KMS-11 (cell line): ENCODE results near the gene HCN2.

Experiments
- H2AFZ ChIP-seq: fragments of 200-600 bp; sonication (generic); 2 replicates; pipeline ENCODE4 v1.6.1; 2016; ENCODE audit warnings: antibody characterized with exemption, mixed run types, low read depth
- H3K27ac ChIP-seq: fragments of 200-600 bp; sonication (generic); 2 replicates; pipeline ENCODE4 v1.6.1; 2016; ENCODE audit warnings: mild to moderate bottlenecking, mixed run types
- H3K27me3 ChIP-seq: fragments of 200-600 bp; sonication (generic); 2 replicates; pipeline ENCODE4 v1.6.1; 2017; ENCODE audit warnings: mild to moderate bottlenecking, low read depth, mixed run types, moderate library complexity; ENCODE audit not compliant: insufficient read depth
- H3K36me3 ChIP-seq: fragments of 200-600 bp; sonication (generic); 2 replicates; pipeline ENCODE4 v1.6.1; 2017; ENCODE audit warnings: mild to moderate bottlenecking, mixed run types; ENCODE audit not compliant: insufficient read depth
- H3K4me1 ChIP-seq: fragments of 200-600 bp; sonication (generic); 2 replicates; pipeline ENCODE4 v1.6.1; 2016; ENCODE audit warnings: mild to moderate bottlenecking, low read depth, mixed run types; ENCODE audit not compliant: poor library complexity, severe bottlenecking
- H3K4me2 ChIP-seq: fragments of 200-600 bp; sonication (generic); 2 replicates; pipeline ENCODE4 v1.7.0; 2016; ENCODE audit warnings: mild to moderate bottlenecking, mixed run types
- H3K4me3 ChIP-seq: fragments of 200-600 bp; sonication (generic); IDR thresholded peaks from 2 replicates; pipeline ENCODE4 v1.6.1; 2017; ENCODE audit warnings: low read depth, low read length, mixed read lengths; ENCODE audit not compliant: insufficient read depth
- H3K79me2 ChIP-seq: fragments of 200-600 bp; sonication (generic); 2 replicates; pipeline ENCODE4 v1.6.1; 2016; ENCODE audit warnings: low read depth, mixed run types; ENCODE audit not compliant: insufficient read depth
- H3K9ac ChIP-seq: fragments of 200-600 bp; sonication (generic); 2 replicates; pipeline ENCODE4 v1.6.1; 2016; ENCODE audit warnings: mild to moderate bottlenecking, mixed run types
- H4K20me1 ChIP-seq: fragments of 200-600 bp; sonication (generic); 2 replicates; pipeline ENCODE4 v1.6.1; 2016; ENCODE audit warnings: mild to moderate bottlenecking, mixed run types; ENCODE audit not compliant: insufficient read depth
- TF ChIP-seq, protein P1 (sequence below): fragments of 200-600 bp; sonication (generic); conservative IDR thresholded peaks from 2 replicates; pipeline ENCODE4 v1.6.1; 2017; ENCODE audit warnings: low read depth, mild to moderate bottlenecking, antibody characterized with exemption, low read length, moderate library complexity, mixed read lengths

HCN2 gene

DNA sequence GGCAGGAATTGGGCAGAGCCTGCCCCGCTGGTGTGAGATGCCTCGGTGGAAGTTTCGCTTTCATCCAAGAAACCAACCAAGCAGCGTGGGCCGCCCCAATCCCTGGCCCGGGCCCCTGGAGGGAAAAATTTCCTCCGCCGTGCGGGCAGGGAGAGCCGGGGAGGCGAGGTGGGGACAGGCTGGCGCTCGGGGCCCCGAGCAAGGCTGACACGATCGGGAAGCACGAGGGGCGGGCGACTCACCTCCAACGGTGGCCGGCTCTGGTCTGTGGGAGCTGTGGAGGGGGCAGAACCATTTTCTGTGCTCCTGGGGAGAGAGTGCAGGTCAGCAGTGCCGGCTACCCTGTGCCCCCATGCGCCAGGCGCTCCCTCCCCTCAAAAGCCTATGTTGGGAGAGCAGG lies 62.3 kb downstream of the HCN2 start:
- Histone ChIP-seq H4K20me1 (peaks cover 24% of the 10 kb centered on the region; the same call in 1 of the 2 replicates), H2AFZ (no peak overlapping the region)

GRCh38 chr19:652467-653389 lies 63.0 kb downstream of the HCN2 start:
- Histone ChIP-seq H3K4me1 (no peaks in the 10 kb centered on the region), H3K4me3 (no peak overlapping the region), H4K20me1 (peaks cover 32% of the 10 kb centered on the region; the same call in 1 of the 2 replicates), H3K79me2 (peaks cover 63% of the 10 kb centered on the region), H3K27me3 (no peaks in the 10 kb centered on the region), H3K36me3 (no peaks in the 10 kb centered on the region), H3K27ac (no peak overlapping the region), H3K4me2 (no peak overlapping the region), H2AFZ (no peak overlapping the region), H3K9ac (no peak overlapping the region)
- TF ChIP-seq, protein P1, sequence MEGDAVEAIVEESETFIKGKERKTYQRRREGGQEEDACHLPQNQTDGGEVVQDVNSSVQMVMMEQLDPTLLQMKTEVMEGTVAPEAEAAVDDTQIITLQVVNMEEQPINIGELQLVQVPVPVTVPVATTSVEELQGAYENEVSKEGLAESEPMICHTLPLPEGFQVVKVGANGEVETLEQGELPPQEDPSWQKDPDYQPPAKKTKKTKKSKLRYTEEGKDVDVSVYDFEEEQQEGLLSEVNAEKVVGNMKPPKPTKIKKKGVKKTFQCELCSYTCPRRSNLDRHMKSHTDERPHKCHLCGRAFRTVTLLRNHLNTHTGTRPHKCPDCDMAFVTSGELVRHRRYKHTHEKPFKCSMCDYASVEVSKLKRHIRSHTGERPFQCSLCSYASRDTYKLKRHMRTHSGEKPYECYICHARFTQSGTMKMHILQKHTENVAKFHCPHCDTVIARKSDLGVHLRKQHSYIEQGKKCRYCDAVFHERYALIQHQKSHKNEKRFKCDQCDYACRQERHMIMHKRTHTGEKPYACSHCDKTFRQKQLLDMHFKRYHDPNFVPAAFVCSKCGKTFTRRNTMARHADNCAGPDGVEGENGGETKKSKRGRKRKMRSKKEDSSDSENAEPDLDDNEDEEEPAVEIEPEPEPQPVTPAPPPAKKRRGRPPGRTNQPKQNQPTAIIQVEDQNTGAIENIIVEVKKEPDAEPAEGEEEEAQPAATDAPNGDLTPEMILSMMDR = no peak

More for the DNA sequence above, 62.3 kb downstream of the HCN2 start:
- peaks cover 56% of the 10 kb centered on the region for H3K79me2 ChIP-seq
- H3K4me1 ChIP-seq = no peaks in the 10 kb centered on the region
- no peak overlapping the region for H3K9ac ChIP-seq
- no peak overlapping the region for H3K4me3 ChIP-seq
- no peaks in the 10 kb centered on the region for H3K27me3 ChIP-seq
- H3K27ac ChIP-seq = no peak overlapping the region
- TF ChIP-seq, protein P1 = no peak
- H3K36me3 ChIP-seq = no peaks in the 10 kb centered on the region; the same call in 1 of the 2 replicates
- no peak overlapping the region for H3K4me2 ChIP-seq

GRCh38 chr19:653425-653824 lies 63.7 kb downstream of the HCN2 start:
- peaks cover 70% of the 10 kb centered on the region for H3K79me2 ChIP-seq
- H3K36me3 ChIP-seq = no peaks in the 10 kb centered on the region
- no peaks in the 10 kb centered on the region for H3K27me3 ChIP-seq
- no peak overlapping the region for H2AFZ ChIP-seq
- no peak overlapping the region for H3K4me3 ChIP-seq
- no peak overlapping the region for H3K27ac ChIP-seq
- H3K9ac ChIP-seq = no peak overlapping the region
- no peak overlapping the region for H3K4me2 ChIP-seq
- peaks cover 39% of the 10 kb centered on the region for H4K20me1 ChIP-seq
- H3K4me1 ChIP-seq = no peaks in the 10 kb centered on the region
- TF ChIP-seq, protein P1 = no peak

- H3K4me3 ChIP-seq = no peak overlapping the region
- H3K27me3 ChIP-seq = no peaks in the 10 kb centered on the region
- H3K36me3 ChIP-seq = no peaks in the 10 kb centered on the region
- H3K4me1 ChIP-seq = peaks cover 19% of the 10 kb centered on the region
- H3K4me2 ChIP-seq = no peak overlapping the region
- H3K9ac ChIP-seq = no peak overlapping the region
- H3K79me2 ChIP-seq = peaks cover 89% of the 10 kb centered on the region
- no peak overlapping the region for H2AFZ ChIP-seq
- no peak overlapping the region for H3K27ac ChIP-seq
- TF ChIP-seq, protein P1 = no peak
- peaks cover 55% of the 10 kb centered on the region for H4K20me1 ChIP-seq
Observed at GRCh38 chr19:655691-656090, 66.0 kb downstream of the HCN2 start.
